GM12878 (cell line): ENCODE measurements around the gene KDM4C. TPM values are rescaled to one million over a fixed set of nuclear protein-coding genes. Genes with fewer than 3 reads are reported as not detected.

Experiments used
- ATAC-seq: fragments of 200-7000 bp; cut with Tn5 transposase; 3 replicates; pipeline ENCODE4 v1.9.1; 2020; ENCODE audit warnings: mild to moderate bottlenecking, moderate library complexity
- BruUV-seq: library from RNA; stranded (reverse); fragments of 400-500 nt; replicated peaks from 2 replicates; lab custom pipeline; 2021; lab: Mats Ljungman, UMichigan
- CTCF ChIA-PET: fragments of 300-600 bp; sonication (Branson Sonifier 250); formaldehyde crosslinking; extraction: SDS; loops from one replicate; lab custom pipeline; 2021; ENCODE audit warnings: inconsistent platforms; lab: Yijun Ruan, JAX
- POLR2A ChIA-PET: fragments of 350-600 bp; formaldehyde crosslinking; extraction: SDS; loops from one replicate; lab custom pipeline; 2021; ENCODE audit warnings: inconsistent platforms; lab: Charles Lee
- RAD21 ChIA-PET: fragments of 300-600 bp; sonication (Branson Sonifier 250); formaldehyde crosslinking; loops from one replicate; lab custom pipeline; 2023; ENCODE audit warnings: antibody characterized with exemption; ENCODE audit not compliant: unreplicated experiment; lab: Charles Lee
- SMC1A ChIA-PET: fragments of 300-600 bp; sonication (Branson Sonifier 250); formaldehyde crosslinking; loops from one replicate; lab custom pipeline; 2023; ENCODE audit not compliant: unreplicated experiment, uncharacterized antibody; lab: Charles Lee
- DNase-seq: peaks from one replicate; pipeline ENCODE4 v3.0.0-alpha.2; 2011; ENCODE audit warnings: low read depth, low spot score
- FAIRE-seq: peaks from 3 replicates; lab custom pipeline; 2011; peaks lifted over from hg19 to GRCh38; lab: Jason Lieb, UNC
- H2AFZ ChIP-seq: 2 replicates; pipeline ENCODE4 v1.6.0; 2011; ENCODE audit warnings: low read depth, low read length, control low read depth; ENCODE audit not compliant: control insufficient read depth
- H3K27ac ChIP-seq: 2 replicates; pipeline ENCODE4 v1.5.1; 2011; ENCODE audit warnings: control low read depth; ENCODE audit not compliant: control insufficient read depth, insufficient read depth
- H3K27me3 ChIP-seq, 2 experiments: replicated peaks in 1 of 2; 2 replicates each; pipeline versions ENCODE4 v1.6.0 to v1.6.1; 2011; ENCODE audit warnings: low read length in 1 of 2; ENCODE audit not compliant: control insufficient read depth in 2 of 2, insufficient read depth in 2 of 2
- H3K36me3 ChIP-seq, 2 experiments: 2 replicates each; pipeline ENCODE4 v1.5.1; 2011; ENCODE audit warnings: low read length in 1 of 2; ENCODE audit not compliant: control insufficient read depth in 2 of 2, insufficient read depth in 2 of 2
- H3K4me1 ChIP-seq: 2 replicates; pipeline ENCODE4 v1.6.1; 2011; ENCODE audit warnings: mild to moderate bottlenecking, low read length, moderate library complexity, mixed read lengths; ENCODE audit not compliant: control insufficient read depth, insufficient read depth
- H3K4me2 ChIP-seq: 2 replicates; pipeline ENCODE4 v1.6.0; 2011; ENCODE audit warnings: control low read depth; ENCODE audit not compliant: control insufficient read depth, insufficient read depth
- H3K4me3 ChIP-seq: fragments of 200-600 bp; sonication (generic); 2 replicates; pipeline ENCODE4 v1.5.1; 2016
- H3K79me2 ChIP-seq: 2 replicates; pipeline ENCODE4 v1.6.0; 2011; ENCODE audit warnings: low read length; ENCODE audit not compliant: control insufficient read depth, insufficient read depth
- H3K9ac ChIP-seq: 2 replicates; pipeline ENCODE4 v1.8.0; 2011; ENCODE audit warnings: low read length, control low read depth, mixed read lengths; ENCODE audit not compliant: control insufficient read depth, insufficient read depth
- H3K9me3 ChIP-seq: replicated peaks from 3 replicates; pipeline ENCODE4 v1.5.1; 2011; ENCODE audit warnings: mild to moderate bottlenecking, low read length; ENCODE audit not compliant: control insufficient read depth, insufficient read depth
- H4K20me1 ChIP-seq: 2 replicates; pipeline ENCODE4 v1.6.0; 2011; ENCODE audit not compliant: control insufficient read depth, insufficient read depth
- EP300 ChIP-seq, 2 experiments: fragments of 150-350 bp in 1 of 2; IDR thresholded peaks; 2 replicates each; pipeline ENCODE4 v1.6.1; 2011 to 2012; ENCODE audit warnings: low read depth in 2 of 2, low read length in 2 of 2, borderline replicate concordance in 1 of 2, improper control_type of control experiment in 1 of 2, inconsistent platforms in 1 of 2; ENCODE audit not compliant: control insufficient read depth in 1 of 2
- EZH2 ChIP-seq: IDR thresholded peaks from 2 replicates; pipeline ENCODE4 v1.6.1; 2012; ENCODE audit warnings: low read depth, mild to moderate bottlenecking, control low read depth, inconsistent platforms, low read length, borderline replicate concordance; ENCODE audit not compliant: control insufficient read depth
- FOS ChIP-seq: IDR thresholded peaks from 3 replicates; pipeline ENCODE4 v1.6.1; 2011; ENCODE audit warnings: borderline replicate concordance; ENCODE audit not compliant: insufficient read length; ENCODE audit errors: extremely low read depth
- MLLT1 ChIP-seq: fragments of 450-650 bp; IDR thresholded peaks from 2 replicates; pipeline ENCODE4 v1.6.1; 2016; ENCODE audit warnings: mild to moderate bottlenecking
- SIX5 ChIP-seq: IDR thresholded peaks from 2 replicates; pipeline ENCODE4 v1.6.1; 2011; ENCODE audit warnings: mild to moderate bottlenecking, low read depth, low read length, moderate library complexity; ENCODE audit not compliant: severe bottlenecking
- SMARCA5 ChIP-seq: fragments of 450-650 bp; IDR thresholded peaks from 2 replicates; pipeline ENCODE4 v1.6.1; 2017; ENCODE audit warnings: mild to moderate bottlenecking
- STAT1 ChIP-seq: fragments of 450-650 bp; conservative IDR thresholded peaks from 2 replicates; pipeline ENCODE4 v1.6.1; 2014; ENCODE audit warnings: antibody characterized with exemption, mild to moderate bottlenecking
- TAF1 ChIP-seq: IDR thresholded peaks from 2 replicates; pipeline ENCODE4 v1.6.1; 2011; ENCODE audit warnings: mild to moderate bottlenecking, low read depth, low read length, borderline replicate concordance
- ZZZ3 ChIP-seq: IDR thresholded peaks from 2 replicates; pipeline ENCODE4 v1.6.1; 2011; ENCODE audit warnings: low read depth; ENCODE audit not compliant: control insufficient read depth, insufficient read length
- WGBS: methylation state at CpG from one replicate; pipeline ENCODE4 v1.1.6; 2016; ENCODE audit warnings: low lambda C conversion rate; ENCODE audit not compliant: insufficient replicate concordance, insufficient coverage; ENCODE audit errors: missing lambda C conversion rate; 5-methylcytosine and 5-hydroxymethylcytosine counted together
- in situ Hi-C: fragments of 300-500 bp; cut with MboI; formaldehyde crosslinking; loops from 9 replicates; pipeline ENCODE4 v1.14.3; 2018; ENCODE audit warnings: mixed read lengths
- intact Hi-C: fragments of 100-400 bp; cut with micrococcal nuclease; formaldehyde crosslinking; loops from one replicate; pipeline ENCODE4 v1.14.2; 2022; ENCODE audit not compliant: unreplicated experiment
- polyA plus RNA-seq, 11 experiments: library from polyadenylated mRNA; depleted of rRNA in 4 of 11; unstranded in 6 of 11; stranded (reverse) in 5 of 11; fragments of >200 nt; fragmentation: Nextera tagmentation in 4 of 11; fragmentation: Illumina TruSeq in 1 of 11; extraction: Ambion mirVana in 4 of 11; extraction: Trizol in 1 of 11; gene quantifications; 1 replicate in 1 of 11; 2 replicates in 10 of 11; pipeline versions ENCODE4 v1.2.1 to v1.2.3, GENCODE V29; 2011 to 2016; ENCODE audit warnings: inconsistent platforms in 2 of 11, missing spikeins in 2 of 11, low read depth in 1 of 11
- total RNA-seq, 4 experiments: library from RNA; depleted of rRNA in 3 of 4; stranded (reverse); fragments of >200 nt in 3 of 4; fragmentation: Illumina TruSeq in 1 of 4; extraction: Trizol in 1 of 4; gene quantifications; 2 replicates each; pipeline versions ENCODE4 v1.2.1 to v1.2.3, GENCODE V29; 2013 to 2021
- TF ChIP-seq, protein P1 (sequence below): fragments of 450-650 bp; formaldehyde crosslinking; IDR thresholded peaks from 2 replicates; pipeline ENCODE4 v1.4.0; 2022; ENCODE audit warnings: mild to moderate bottlenecking, moderate library complexity
- TF ChIP-seq, protein P2 (sequence below): IDR thresholded peaks from 2 replicates; pipeline ENCODE4 v1.6.1; 2012; ENCODE audit warnings: improper control_type of control experiment, low read depth, low read length; ENCODE audit not compliant: insufficient replicate concordance
- TF ChIP-seq, protein P3 (sequence below): IDR thresholded peaks from 2 replicates; pipeline ENCODE4 v1.6.1; 2011; ENCODE audit warnings: borderline replicate concordance, low read depth, mild to moderate bottlenecking, moderate library complexity, mixed read lengths, low read length; ENCODE audit not compliant: insufficient read depth; ENCODE audit errors: extremely low read length

KDM4C gene
- total and polyA plus RNA-seq, 10 of the 15 experiments (the other 5 are each of a cell fraction or from before 2014, with no cell fraction given), result 6.8 to 41.2 (median 20.1) TPM

GRCh38 chr9:6780690-6781089 lies 22.9 kb downstream of the KDM4C start:
- peaks cover 34% of the 10 kb centered on the region for H3K4me1 ChIP-seq
- H3K79me2 ChIP-seq, result peaks cover 76% of the 10 kb centered on the region
- no peak for TF ChIP-seq FOS
- TF ChIP-seq, protein P1, sequence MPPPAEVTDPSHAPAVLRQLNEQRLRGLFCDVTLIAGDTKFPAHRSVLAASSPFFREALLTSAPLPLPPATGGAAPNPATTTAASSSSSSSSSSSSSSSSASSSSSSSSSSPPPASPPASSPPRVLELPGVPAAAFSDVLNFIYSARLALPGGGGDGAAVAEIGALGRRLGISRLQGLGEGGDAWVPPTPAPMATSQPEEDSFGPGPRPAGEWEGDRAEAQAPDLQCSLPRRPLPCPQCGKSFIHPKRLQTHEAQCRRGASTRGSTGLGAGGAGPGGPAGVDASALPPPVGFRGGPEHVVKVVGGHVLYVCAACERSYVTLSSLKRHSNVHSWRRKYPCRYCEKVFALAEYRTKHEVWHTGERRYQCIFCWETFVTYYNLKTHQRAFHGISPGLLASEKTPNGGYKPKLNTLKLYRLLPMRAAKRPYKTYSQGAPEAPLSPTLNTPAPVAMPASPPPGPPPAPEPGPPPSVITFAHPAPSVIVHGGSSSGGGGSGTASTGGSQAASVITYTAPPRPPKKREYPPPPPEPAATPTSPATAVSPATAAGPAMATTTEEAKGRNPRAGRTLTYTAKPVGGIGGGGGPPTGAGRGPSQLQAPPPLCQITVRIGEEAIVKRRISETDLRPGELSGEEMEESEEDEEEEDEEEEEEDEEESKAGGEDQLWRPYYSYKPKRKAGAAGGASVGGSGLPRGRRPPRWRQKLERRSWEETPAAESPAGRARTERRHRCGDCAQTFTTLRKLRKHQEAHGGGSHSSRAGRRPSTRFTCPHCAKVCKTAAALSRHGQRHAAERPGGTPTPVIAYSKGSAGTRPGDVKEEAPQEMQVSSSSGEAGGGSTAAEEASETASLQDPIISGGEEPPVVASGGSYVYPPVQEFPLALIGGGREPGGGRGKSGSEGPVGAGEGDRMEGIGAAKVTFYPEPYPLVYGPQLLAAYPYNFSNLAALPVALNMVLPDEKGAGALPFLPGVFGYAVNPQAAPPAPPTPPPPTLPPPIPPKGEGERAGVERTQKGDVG, result no peak
- no peak for TF ChIP-seq TAF1
- TF ChIP-seq SIX5, result no peak
- TF ChIP-seq EZH2, result no peak
- no peak for TF ChIP-seq EP300 (IDR thresholded peaks at IDR 0.05; ENCODE audit: borderline replicate concordance in 1 of 2, control insufficient read depth in 1 of 2, low read depth in 2 of 2, low read length in 2 of 2)
- TF ChIP-seq SMARCA5, result no peak
- TF ChIP-seq, protein P2, sequence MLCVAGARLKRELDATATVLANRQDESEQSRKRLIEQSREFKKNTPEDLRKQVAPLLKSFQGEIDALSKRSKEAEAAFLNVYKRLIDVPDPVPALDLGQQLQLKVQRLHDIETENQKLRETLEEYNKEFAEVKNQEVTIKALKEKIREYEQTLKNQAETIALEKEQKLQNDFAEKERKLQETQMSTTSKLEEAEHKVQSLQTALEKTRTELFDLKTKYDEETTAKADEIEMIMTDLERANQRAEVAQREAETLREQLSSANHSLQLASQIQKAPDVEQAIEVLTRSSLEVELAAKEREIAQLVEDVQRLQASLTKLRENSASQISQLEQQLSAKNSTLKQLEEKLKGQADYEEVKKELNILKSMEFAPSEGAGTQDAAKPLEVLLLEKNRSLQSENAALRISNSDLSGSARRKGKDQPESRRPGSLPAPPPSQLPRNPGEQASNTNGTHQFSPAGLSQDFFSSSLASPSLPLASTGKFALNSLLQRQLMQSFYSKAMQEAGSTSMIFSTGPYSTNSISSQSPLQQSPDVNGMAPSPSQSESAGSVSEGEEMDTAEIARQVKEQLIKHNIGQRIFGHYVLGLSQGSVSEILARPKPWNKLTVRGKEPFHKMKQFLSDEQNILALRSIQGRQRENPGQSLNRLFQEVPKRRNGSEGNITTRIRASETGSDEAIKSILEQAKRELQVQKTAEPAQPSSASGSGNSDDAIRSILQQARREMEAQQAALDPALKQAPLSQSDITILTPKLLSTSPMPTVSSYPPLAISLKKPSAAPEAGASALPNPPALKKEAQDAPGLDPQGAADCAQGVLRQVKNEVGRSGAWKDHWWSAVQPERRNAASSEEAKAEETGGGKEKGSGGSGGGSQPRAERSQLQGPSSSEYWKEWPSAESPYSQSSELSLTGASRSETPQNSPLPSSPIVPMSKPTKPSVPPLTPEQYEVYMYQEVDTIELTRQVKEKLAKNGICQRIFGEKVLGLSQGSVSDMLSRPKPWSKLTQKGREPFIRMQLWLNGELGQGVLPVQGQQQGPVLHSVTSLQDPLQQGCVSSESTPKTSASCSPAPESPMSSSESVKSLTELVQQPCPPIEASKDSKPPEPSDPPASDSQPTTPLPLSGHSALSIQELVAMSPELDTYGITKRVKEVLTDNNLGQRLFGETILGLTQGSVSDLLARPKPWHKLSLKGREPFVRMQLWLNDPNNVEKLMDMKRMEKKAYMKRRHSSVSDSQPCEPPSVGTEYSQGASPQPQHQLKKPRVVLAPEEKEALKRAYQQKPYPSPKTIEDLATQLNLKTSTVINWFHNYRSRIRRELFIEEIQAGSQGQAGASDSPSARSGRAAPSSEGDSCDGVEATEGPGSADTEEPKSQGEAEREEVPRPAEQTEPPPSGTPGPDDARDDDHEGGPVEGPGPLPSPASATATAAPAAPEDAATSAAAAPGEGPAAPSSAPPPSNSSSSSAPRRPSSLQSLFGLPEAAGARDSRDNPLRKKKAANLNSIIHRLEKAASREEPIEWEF, result no peak
- TF ChIP-seq ZZZ3, result no peak
- TF ChIP-seq, protein P3, sequence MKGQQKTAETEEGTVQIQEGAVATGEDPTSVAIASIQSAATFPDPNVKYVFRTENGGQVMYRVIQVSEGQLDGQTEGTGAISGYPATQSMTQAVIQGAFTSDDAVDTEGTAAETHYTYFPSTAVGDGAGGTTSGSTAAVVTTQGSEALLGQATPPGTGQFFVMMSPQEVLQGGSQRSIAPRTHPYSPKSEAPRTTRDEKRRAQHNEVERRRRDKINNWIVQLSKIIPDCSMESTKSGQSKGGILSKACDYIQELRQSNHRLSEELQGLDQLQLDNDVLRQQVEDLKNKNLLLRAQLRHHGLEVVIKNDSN, result no peak
- TF ChIP-seq MLLT1, result no peak
- no peak for TF ChIP-seq STAT1

More at GRCh38 chr9:6780690-6781089, 22.9 kb downstream of the KDM4C start:
- Histone ChIP-seq H3K27me3 (no peaks in the 10 kb centered on the region), H4K20me1 (no peaks in the 10 kb centered on the region), H3K4me3 (no peak overlapping the region), H3K9ac (no peak overlapping the region), H2AFZ (no peak overlapping the region), H3K27ac (no peak overlapping the region), H3K4me2 (no peak overlapping the region), H3K36me3 (no peaks in the 10 kb centered on the region; a peak in 1 of 4 replicates), H3K9me3 (no peaks in the 10 kb centered on the region)
- intact Hi-C loops (no loop called here), in situ Hi-C loops (no loop called here)
- POLR2A ChIA-PET, result interaction anchor here (0.5 to 0.6 kb wide), 3 partner anchors 23 to 978 kb away, joined by 3 to 7 read pairs (median 3); no protein-coding TSS in a partner anchor
- CTCF ChIA-PET, result no interaction called here
- DNase-seq (no peak), FAIRE-seq (no peak), ATAC-seq (no peak)
- 82% methylated on average over 4 of the region's 4 CpGs for WGBS
- RAD21 ChIA-PET, result no interaction called here
- SMC1A ChIA-PET, result interaction anchor here (0.7 to 2.1 kb wide), 4 partner anchors 10 to 33 kb away, joined by 3 to 8 read pairs (median 6); no protein-coding TSS in a partner anchor
- no TSS peak for BruUV-seq
